ENCODE data around the gene KCNB1. TPM values are rescaled to one million over a fixed set of nuclear protein-coding genes. Genes with fewer than 3 reads are reported as not detected.

The KCNB1 gene
- total RNA-seq, 1 donor, result under 0.01 TPM

GRCh38 chr20:49349694-49350252 lies 132.7 kb downstream of the KCNB1 start:
- Histone ChIP-seq H3K4me2 (ENCODE audit: insufficient read depth, low read length) (no peak overlapping the region), H3K9me3 (ENCODE audit: low read depth, low read length) (no peaks in the 10 kb centered on the region), H3K4me3 (ENCODE audit: insufficient read depth, low read length) (no peak overlapping the region), H3K27ac (ENCODE audit: low read depth, low read length) (no peak overlapping the region), H3K79me2 (ENCODE audit: insufficient read depth, low read length) (no peaks in the 10 kb centered on the region), H2AFZ (ENCODE audit: low read length) (no peak overlapping the region), H3K27me3 (ENCODE audit: insufficient read depth, low read length) (peaks cover 18% of the 10 kb centered on the region), H4K20me1 (ENCODE audit: insufficient read depth, low read length) (no peaks in the 10 kb centered on the region), H3K36me3 (ENCODE audit: insufficient read depth, low read length) (no peaks in the 10 kb centered on the region), H3K4me1 (ENCODE audit: insufficient read depth, low read length) (peaks cover 13% of the 10 kb centered on the region)
- no peak for TF ChIP-seq CTCF (IDR thresholded peaks at IDR 0.05; ENCODE audit: extremely low read depth, low read depth, low read length)
- no peak for DNase-seq (ENCODE audit: insufficient read length, low spot score, missing footprints)

- peaks cover 16% of the 10 kb centered on the region for H3K27me3 ChIP-seq (ENCODE audit: insufficient read depth, low read length)
- TF ChIP-seq CTCF (IDR thresholded peaks at IDR 0.05; ENCODE audit: extremely low read depth, low read depth, low read length), result no peak
- H4K20me1 ChIP-seq (ENCODE audit: insufficient read depth, low read length), result no peaks in the 10 kb centered on the region
- H3K4me3 ChIP-seq (ENCODE audit: insufficient read depth, low read length), result no peak overlapping the region
- H3K27ac ChIP-seq (ENCODE audit: low read depth, low read length), result no peak overlapping the region
- H3K4me1 ChIP-seq (ENCODE audit: insufficient read depth, low read length), result peaks cover 16% of the 10 kb centered on the region
- no peaks in the 10 kb centered on the region for H3K79me2 ChIP-seq (ENCODE audit: insufficient read depth, low read length)
- DNase-seq (ENCODE audit: insufficient read length, low spot score, missing footprints), result no peak
- no peaks in the 10 kb centered on the region for H3K9me3 ChIP-seq (ENCODE audit: low read depth, low read length)
- H3K36me3 ChIP-seq (ENCODE audit: insufficient read depth, low read length), result no peaks in the 10 kb centered on the region
- H3K4me2 ChIP-seq (ENCODE audit: insufficient read depth, low read length), result no peak overlapping the region
- no peak overlapping the region for H2AFZ ChIP-seq (ENCODE audit: low read length)
These were observed 133.4 kb downstream of the KCNB1 start for GRCh38 chr20:49349078-49349477.

- Histone ChIP-seq H2AFZ (ENCODE audit: low read length) (no peak overlapping the region), H3K79me2 (ENCODE audit: insufficient read depth, low read length) (no peaks in the 10 kb centered on the region), H3K4me3 (ENCODE audit: insufficient read depth, low read length) (no peak overlapping the region), H3K9me3 (ENCODE audit: low read depth, low read length) (no peaks in the 10 kb centered on the region), H3K27ac (ENCODE audit: low read depth, low read length) (no peak overlapping the region), H3K4me1 (ENCODE audit: insufficient read depth, low read length) (peaks cover 16% of the 10 kb centered on the region), H3K36me3 (ENCODE audit: insufficient read depth, low read length) (no peaks in the 10 kb centered on the region), H3K4me2 (ENCODE audit: insufficient read depth, low read length) (no peak overlapping the region), H4K20me1 (ENCODE audit: insufficient read depth, low read length) (no peaks in the 10 kb centered on the region), H3K27me3 (ENCODE audit: insufficient read depth, low read length) (peaks cover 11% of the 10 kb centered on the region)
- TF ChIP-seq CTCF (IDR thresholded peaks at IDR 0.05; ENCODE audit: extremely low read depth, low read depth, low read length), result no peak
- DNase-seq (ENCODE audit: insufficient read length, low spot score, missing footprints), result no peak
These were observed 133.9 kb downstream of the KCNB1 start for GRCh38 chr20:49348563-49348962.

GRCh38 chr20:49347156-49347555 lies 135.3 kb downstream of the KCNB1 start:
- Histone ChIP-seq H3K4me3 (ENCODE audit: insufficient read depth, low read length) (no peak overlapping the region), H3K9me3 (ENCODE audit: low read depth, low read length) (no peaks in the 10 kb centered on the region), H2AFZ (ENCODE audit: low read length) (no peak overlapping the region), H4K20me1 (ENCODE audit: insufficient read depth, low read length) (no peaks in the 10 kb centered on the region), H3K4me2 (ENCODE audit: insufficient read depth, low read length) (no peak overlapping the region), H3K36me3 (ENCODE audit: insufficient read depth, low read length) (no peaks in the 10 kb centered on the region), H3K27ac (ENCODE audit: low read depth, low read length) (no peak overlapping the region), H3K27me3 (ENCODE audit: insufficient read depth, low read length) (no peaks in the 10 kb centered on the region), H3K79me2 (ENCODE audit: insufficient read depth, low read length) (no peaks in the 10 kb centered on the region), H3K4me1 (ENCODE audit: insufficient read depth, low read length) (peaks cover 16% of the 10 kb centered on the region)
- TF ChIP-seq CTCF (IDR thresholded peaks at IDR 0.05; ENCODE audit: extremely low read depth, low read depth, low read length), result no peak
- DNase-seq (ENCODE audit: insufficient read length, low spot score, missing footprints), result no peak

Data from osteoblast (primary cell).